Loucy (cell line): Measurements from ENCODE around the gene DHRSX.

Experiments
- CTCF ChIP-seq: fragments of 200-600 bp; sonication (generic); conservative IDR thresholded peaks from 2 replicates; pipeline ENCODE4 v1.5.1; 2014; ENCODE audit warnings: mild to moderate bottlenecking, antibody characterized with exemption, low read length
- EZH2phosphoT487 ChIP-seq: fragments of 200-600 bp; IDR thresholded peaks from 2 replicates; pipeline ENCODE4 v1.6.1; 2018; ENCODE audit warnings: antibody characterized with exemption, mild to moderate bottlenecking, moderate library complexity, borderline replicate concordance

- TF ChIP-seq CTCF: no peak
- TF ChIP-seq EZH2phosphoT487: no peak
These were observed 12.4 kb upstream of the DHRSX start for GRCh38 chrX:2513121-2513664.
